Fibroblast of skin of back (primary cell): ENCODE measurements around the gene ARHGEF6.

Experiments
- DNase-seq: peaks from one replicate; pipeline ENCODE4 v3.0.0-alpha.2; 2013

Gene ARHGEF6

GRCh38 chrX:136691028-136691809 lies 89.5 kb downstream of the ARHGEF6 start:
- no peak for DNase-seq

GRCh38 chrX:136689436-136689835 lies 91.3 kb downstream of the ARHGEF6 start:
- no peak for DNase-seq

GRCh38 chrX:136687457-136687856 lies 93.3 kb downstream of the ARHGEF6 start:
- DNase-seq: no peak

GRCh38 chrX:136684120-136684519 lies 96.6 kb downstream of the ARHGEF6 start:
- DNase-seq: no peak

- DNase-seq: no peak
Measured at GRCh38 chrX:136679531-136679930, 101.2 kb downstream of the ARHGEF6 start.

GRCh38 chrX:136674270-136674985 lies 106.3 kb downstream of the ARHGEF6 start:
- no peak for DNase-seq

GRCh38 chrX:136671006-136671610 lies 109.6 kb downstream of the ARHGEF6 start:
- DNase-seq: no peak

- no peak for DNase-seq
Measured at GRCh38 chrX:136667446-136668168, 113.1 kb downstream of the ARHGEF6 start.

GRCh38 chrX:136666088-136666487 lies 114.6 kb downstream of the ARHGEF6 start:
- no peak for DNase-seq

- DNase-seq: no peak
Measured at GRCh38 chrX:136665258-136665900, 115.4 kb downstream of the ARHGEF6 start.

GRCh38 chrX:136662976-136663375 lies 117.8 kb downstream of the ARHGEF6 start:
- DNase-seq: no peak

- no peak for DNase-seq
Measured at GRCh38 chrX:136662104-136662503, 118.6 kb downstream of the ARHGEF6 start.

GRCh38 chrX:136660896-136661295 lies 119.8 kb downstream of the ARHGEF6 start:
- DNase-seq: no peak

GRCh38 chrX:136659174-136659573 lies 121.6 kb downstream of the ARHGEF6 start:
- DNase-seq: no peak

GRCh38 chrX:136658151-136658550 lies 122.6 kb downstream of the ARHGEF6 start:
- no peak for DNase-seq

- DNase-seq: no peak
Measured at GRCh38 chrX:136656361-136656964, 124.3 kb downstream of the ARHGEF6 start.

- DNase-seq: no peak
Measured at GRCh38 chrX:136652822-136653723, 127.7 kb downstream of the ARHGEF6 start.

GRCh38 chrX:136650811-136651210 lies 129.9 kb downstream of the ARHGEF6 start:
- no peak for DNase-seq

- DNase-seq: no peak
Measured at GRCh38 chrX:136647677-136648360, 132.9 kb downstream of the ARHGEF6 start, which contains the start of gene CD40LG. Gene CD40LG (plus strand): TSS chrX:136648158. CDS start chrX:136648249, 91 bp downstream.

- no peak for DNase-seq
Measured at GRCh38 chrX:136646602-136647239, 134.0 kb downstream of the ARHGEF6 start.
